Pancreas (tissue), 10 donors: ENCODE data around the gene CCHCR1. TPM values are rescaled to one million over a fixed set of nuclear protein-coding genes. Genes with fewer than 3 reads are reported as not detected.

ENCODE experiments used
- ATAC-seq, 4 donors: fragments of 200-7000 bp; cut with Tn5 transposase; one replicate each; pipeline versions ENCODE4 v1.8.0 to v1.9.1; 2020; ENCODE audit warnings: mild to moderate bottlenecking in 4 of 4, moderate library complexity in 4 of 4
- DNase-seq, 6 donors: peaks; one replicate each; pipeline ENCODE4 v3.0.0-alpha.2; 2020
- FAIRE-seq: peaks from 2 replicates; lab custom pipeline; 2012; peaks lifted over from hg19 to GRCh38; lab: Jason Lieb, UNC
- H3K27ac ChIP-seq, 4 donors: fragments of 200-600 bp; sonication (generic); 1 replicate in 3 of 4; 2 replicates in 1 of 4; pipeline versions ENCODE4 v1.5.0 to v1.8.0; 2020
- H3K27me3 ChIP-seq, 4 donors: fragments of 200-600 bp; one replicate each; pipeline ENCODE4 v1.8.0; 2021
- H3K36me3 ChIP-seq, 3 donors: fragments of 200-600 bp; sonication (generic) in 1 of 3; one replicate each; pipeline versions ENCODE4 v1.5.0 to v1.8.0; 2020 to 2021
- H3K4me1 ChIP-seq, 3 donors: fragments of 200-600 bp; one replicate each; pipeline ENCODE4 v1.8.0; 2021
- H3K4me3 ChIP-seq, 4 donors: fragments of 200-600 bp; sonication (generic) in 2 of 4; one replicate each; pipeline versions ENCODE4 v1.5.0 to v1.8.0; 2020 to 2021
- H3K9me3 ChIP-seq, 4 donors: fragments of 200-600 bp; one replicate each; pipeline ENCODE4 v1.8.0; 2021
- CTCF ChIP-seq, 4 donors: fragments of 200-600 bp; sonication (generic) in 3 of 4; IDR thresholded peaks; one replicate each; pipeline versions ENCODE4 v1.5.0 to v1.8.0; 2021; ENCODE audit warnings: antibody characterized with exemption in 4 of 4
- WGBS, 2 donors: extraction: QIAGEN DNeasy Blood & Tissue Kit; methylation state at CpG; one replicate each; pipeline ENCODE4 v1.1.7; 2013; 5-methylcytosine and 5-hydroxymethylcytosine counted together
- intact Hi-C, 3 donors: fragments of 100-400 bp; cut with DNase I; formaldehyde crosslinking; loops; one replicate each; pipeline versions ENCODE4 v1.11.1 to v1.14.2; 2022
- polyA plus RNA-seq, 2 donors: library from polyadenylated mRNA; stranded (reverse); fragments of 200-250 nt; gene quantifications; one replicate each; pipeline ENCODE4 v1.2.3, GENCODE V29; 2013
- total RNA-seq, 6 donors: library from RNA; stranded (reverse); fragmentation: NEBNext Ultra II Directional in 4 of 6; extraction: Animal tissue kit (Norgen Biotek cat#: 25700) in 4 of 6; gene quantifications; one replicate each; pipeline versions ENCODE4 v1.2.1 to v1.2.4, GENCODE V29; 2021 to 2023
- donor health status: healthy with polysubstance abuse.
- donor health status: DM: no; HTN: no; CAD: no; lungs with moderate emphysema.
- donor health status: DM: no; HTN: no; CAD: no.
- donor health status: control.
- donor health status: control.
- donor health status: Bipolar disorder and iron deficiency.
- donor health status: DM: yes; HTN: yes; CAD: no.
- donor health status: DM: no; HTN: no; CAD: no.
- donor health status: DM: no; HTN: no; CAD: no.
- donor health status: DM: yes; HTN: yes; CAD: no.

The CCHCR1 gene
- total and polyA plus RNA-seq, 8 donors, result 6.7 to 27.0 (median 15.6) TPM

GRCh38 chr6:31125586-31126363 is 31.8 kb downstream of the CCHCR1 start:
- DNase-seq (peak in 1 of 6 donors; percentile 18), ATAC-seq (peak in 1 of 4 donors; percentile 5), FAIRE-seq (no peak)
- intact Hi-C loops, result no loop called here
- peaks cover 0 to 12% (median 0%) of the 10 kb centered on the region in 3 donors for H3K4me1 ChIP-seq
- no peak overlapping the region for H3K4me3 ChIP-seq
- no peak for TF ChIP-seq CTCF (IDR thresholded peaks at IDR 0.05)
- peak overlapping the region in 3 of 4 donors; percentile 16 to 67 (median 54) for H3K27ac ChIP-seq
- H3K36me3 ChIP-seq, result no peaks in the 10 kb centered on the region
- H3K9me3 ChIP-seq, result no peaks in the 10 kb centered on the region
- 64 to 72% methylated on average over 12 of the region's 12 CpGs for WGBS, 2 donors
- no peaks in the 10 kb centered on the region for H3K27me3 ChIP-seq

DNA sequence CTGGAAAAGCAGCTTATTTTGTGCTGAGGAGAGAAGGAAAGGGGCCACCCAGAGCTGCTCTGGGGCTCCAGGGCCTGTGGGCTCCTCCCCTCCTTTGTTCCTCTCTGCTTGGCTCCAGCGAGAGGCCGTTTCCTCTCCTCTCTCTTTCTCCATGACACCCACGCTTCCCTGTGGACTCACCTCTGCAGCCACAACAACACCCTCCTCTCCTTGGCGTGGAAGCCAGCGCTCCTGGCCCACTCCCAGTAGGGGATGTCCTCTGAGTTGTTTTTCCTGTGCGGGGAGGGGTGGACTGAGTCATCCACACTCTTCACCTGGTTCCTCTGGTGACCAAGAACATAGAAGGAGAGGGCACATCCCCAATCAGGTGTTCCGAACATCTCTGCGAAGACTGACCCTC is 32.4 kb downstream of the CCHCR1 start:
- WGBS, 2 donors, result 62 to 68% methylated on average over 8 of the region's 8 CpGs
- ATAC-seq (peak in 3 of 4 donors; percentile 21 to 50 (median 50)), FAIRE-seq (no peak), DNase-seq (peak in 3 of 6 donors; percentile 31 to 50 (median 37))
- Histone ChIP-seq H3K27ac (peak overlapping the region in 3 of 4 donors; percentile 16 to 67 (median 54)), H3K36me3 (no peaks in the 10 kb centered on the region), H3K4me1 (peaks cover 0 to 12% (median 0%) of the 10 kb centered on the region in 3 donors), H3K27me3 (no peaks in the 10 kb centered on the region), H3K4me3 (no peak overlapping the region), H3K9me3 (no peaks in the 10 kb centered on the region)
- intact Hi-C loops, result no loop called here
- no peak for TF ChIP-seq CTCF (IDR thresholded peaks at IDR 0.05)

DNA sequence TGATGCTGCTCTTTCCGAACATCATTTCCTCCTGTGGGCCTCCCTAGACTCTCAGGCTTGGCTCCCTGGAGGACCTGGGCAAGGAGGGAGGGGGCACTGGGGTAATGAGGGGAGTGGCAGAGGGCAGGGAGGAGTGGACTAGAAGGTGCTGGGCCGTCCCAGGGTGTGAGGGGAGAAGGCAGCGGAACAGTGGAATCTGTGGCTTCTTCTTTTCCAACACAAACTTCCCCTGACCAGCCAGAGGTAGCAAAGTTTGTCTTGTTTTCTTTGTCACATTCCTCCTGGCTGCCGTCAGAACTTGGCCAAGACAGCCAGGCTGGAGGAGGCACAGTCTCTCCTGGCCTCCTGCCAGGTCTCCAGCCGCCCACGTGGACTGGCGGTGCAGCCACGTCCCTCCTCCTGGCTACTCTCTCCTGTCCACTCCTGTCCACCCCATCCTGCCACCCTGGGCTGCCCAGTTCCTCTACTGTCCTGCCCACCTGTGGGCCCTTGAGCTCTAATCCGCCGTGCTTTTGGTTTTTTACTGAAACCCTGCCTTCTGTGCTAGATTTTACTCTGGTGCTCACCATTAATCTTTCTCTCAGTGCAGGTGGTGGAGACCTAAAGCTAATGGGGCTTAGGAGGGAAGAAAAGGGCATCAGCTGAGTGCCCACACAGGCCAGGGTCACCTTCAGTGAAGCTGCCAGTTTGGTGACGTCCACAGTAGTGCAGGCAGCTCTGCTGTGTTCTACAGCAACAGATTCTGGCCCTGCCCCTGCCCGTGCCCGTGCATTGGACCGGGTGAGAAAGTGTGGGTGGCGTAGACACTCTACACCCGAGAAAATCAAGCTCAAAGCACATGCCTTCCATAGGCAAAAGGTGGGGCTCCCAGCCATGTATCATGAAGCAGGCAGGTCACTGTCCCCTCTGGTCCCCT is 34.6 kb downstream of the CCHCR1 start:
- Histone ChIP-seq H3K27me3 (no peaks in the 10 kb centered on the region), H3K4me3 (no peak overlapping the region), H3K36me3 (no peaks in the 10 kb centered on the region), H3K9me3 (no peaks in the 10 kb centered on the region), H3K4me1 (peaks cover 0 to 12% (median 0%) of the 10 kb centered on the region in 3 donors), H3K27ac (peak overlapping the region; percentile 45 to 75 (median 64))
- no peak for TF ChIP-seq CTCF (IDR thresholded peaks at IDR 0.05)
- FAIRE-seq, result no peak
- intact Hi-C loops, result no loop called here
- 34% methylated on average over 16 of the region's 16 CpGs for WGBS, 2 donors
- peak; percentile 81 to 87 (median 82) for ATAC-seq
- DNase-seq, result peak; percentile 76 to 96 (median 90)

DNA sequence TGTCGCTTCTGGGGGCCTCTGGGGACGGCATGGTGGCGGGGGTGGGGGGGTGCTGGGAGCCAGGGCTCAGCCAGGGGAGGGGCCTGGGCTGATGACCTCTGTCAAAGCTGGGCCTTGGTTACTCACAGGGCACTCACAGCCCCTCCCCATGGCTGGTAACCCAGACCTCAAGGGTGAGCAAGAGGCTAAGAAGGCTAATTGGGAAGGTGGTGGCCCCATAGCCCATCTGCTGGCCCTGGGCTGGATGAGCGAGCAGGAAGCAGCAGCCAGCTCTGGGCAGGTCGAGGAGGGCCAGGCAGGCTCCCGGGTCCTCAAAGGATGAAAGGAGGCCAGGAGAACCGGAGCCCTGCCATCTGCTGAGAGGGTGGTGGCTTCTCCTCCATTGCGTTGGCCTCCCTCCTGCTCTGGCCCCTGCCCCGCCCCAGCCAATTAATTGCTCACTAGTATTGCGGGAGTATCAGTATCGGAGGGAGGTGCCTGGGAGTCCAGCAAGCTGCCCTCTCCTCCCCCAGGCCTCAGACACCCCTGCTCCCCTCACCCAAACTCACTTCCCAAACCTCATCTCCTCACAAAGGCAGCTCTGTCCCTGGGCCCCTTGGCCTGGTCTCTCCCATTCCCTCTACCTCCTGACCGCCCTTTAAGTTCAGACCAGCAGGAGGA is 36.3 kb downstream of the CCHCR1 start:
- DNase-seq (no peak), FAIRE-seq (no peak), ATAC-seq (no peak)
- intact Hi-C loops, result no loop called here
- H3K9me3 ChIP-seq, result no peaks in the 10 kb centered on the region
- no peak for TF ChIP-seq CTCF (IDR thresholded peaks at IDR 0.05)
- peaks cover 0 to 12% (median 0%) of the 10 kb centered on the region in 3 donors for H3K4me1 ChIP-seq
- no peaks in the 10 kb centered on the region for H3K27me3 ChIP-seq
- no peaks in the 10 kb centered on the region for H3K36me3 ChIP-seq
- peak overlapping the region in 1 of 4 donors; percentile 64 for H3K27ac ChIP-seq
- H3K4me3 ChIP-seq, result no peak overlapping the region
- WGBS, 2 donors, result 70 to 89% methylated on average over 11 to 12 of the region's 12 CpGs
